GM12892 (cell line): ENCODE results near the gene SUSD3.

Experiments used
- POLR2A ChIP-seq: IDR thresholded peaks from 2 replicates; pipeline ENCODE4 v1.6.1; 2011; ENCODE audit warnings: low read depth, low read length, control low read depth
- TAF1 ChIP-seq: IDR thresholded peaks from 2 replicates; pipeline ENCODE4 v1.6.1; 2011; ENCODE audit warnings: low read depth, mild to moderate bottlenecking, control low read depth, low read length, borderline replicate concordance

DNA sequence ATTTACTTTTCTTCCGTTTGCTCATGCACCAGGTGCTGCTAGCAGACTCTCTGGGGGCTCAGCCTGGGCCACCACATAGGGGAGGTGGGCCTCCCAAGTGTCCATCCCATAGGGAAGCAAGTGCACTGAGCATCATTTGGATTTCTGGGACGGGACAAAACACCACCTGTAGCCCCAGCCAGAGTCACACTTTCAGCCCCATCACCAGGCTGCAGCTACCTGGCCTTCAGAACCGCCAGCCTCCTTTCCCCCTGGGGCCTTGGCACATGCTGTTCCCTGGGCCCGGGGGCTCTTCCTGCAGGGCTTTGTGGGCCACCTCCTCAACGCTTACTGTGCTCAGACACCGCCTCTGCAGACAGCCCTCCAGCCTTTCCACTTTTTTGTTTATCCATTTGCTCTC lies 19.6 kb upstream of the SUSD3 start:
- TF ChIP-seq POLR2A (no peak), TAF1 (no peak)
